ENCODE data around the gene CADPS2.

DNA sequence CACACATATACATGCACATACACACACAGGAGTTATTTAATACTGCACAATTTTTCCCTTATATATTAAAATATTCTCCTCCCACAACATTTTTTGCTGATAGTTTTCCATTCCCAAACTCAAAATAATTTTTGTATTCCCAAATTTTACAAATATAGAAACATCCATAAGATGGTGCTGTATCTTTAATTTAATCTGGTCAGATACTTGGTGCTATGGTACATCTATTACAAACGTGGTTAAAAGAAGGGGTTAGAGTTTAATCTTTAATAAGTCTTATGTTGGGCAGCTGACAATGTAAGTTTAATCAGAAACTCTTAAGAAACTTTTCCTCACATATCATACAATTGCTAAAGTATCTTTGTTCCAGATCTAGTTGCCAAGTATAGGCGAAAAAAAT is 10.2 kb upstream of the CADPS2 start:
- no peak for TF ChIP-seq POLR2A (IDR thresholded peaks at IDR 0.05; ENCODE audit: low read depth, low read length)
- TF ChIP-seq POLR2AphosphoS5 (IDR thresholded peaks at IDR 0.05; ENCODE audit: low read depth, low read length): no peak
